GM12874 (cell line): ENCODE results near the gene SIMC1.

Source experiments
- CTCF ChIP-seq: IDR thresholded peaks from 2 replicates; pipeline ENCODE4 v1.5.1; 2011; ENCODE audit warnings: low read depth, mild to moderate bottlenecking, control low read depth, low read length, moderate library complexity; ENCODE audit not compliant: insufficient read depth

The SIMC1 gene

GRCh38 chr5:176379881-176380280, 141.7 kb downstream of the SIMC1 start:
- TF ChIP-seq CTCF = no peak

GRCh38 chr5:176381423-176381822, 143.2 kb downstream of the SIMC1 start:
- no peak for TF ChIP-seq CTCF

- TF ChIP-seq CTCF = no peak
Observed at GRCh38 chr5:176381979-176382378, 143.8 kb downstream of the SIMC1 start.

GRCh38 chr5:176382721-176383120, 144.5 kb downstream of the SIMC1 start:
- TF ChIP-seq CTCF = no peak

- TF ChIP-seq CTCF = no peak
Observed at GRCh38 chr5:176383248-176383905, 145.2 kb downstream of the SIMC1 start.

GRCh38 chr5:176383961-176384360, 145.7 kb downstream of the SIMC1 start:
- no peak for TF ChIP-seq CTCF

GRCh38 chr5:176384366-176384930, 146.2 kb downstream of the SIMC1 start:
- no peak for TF ChIP-seq CTCF
